Measurements from ENCODE around the gene TCOF1.
"Not testable (repeated sequence)": the region's sequence is repeated elsewhere in the genome, so short reads cannot be mapped to it uniquely, and the experiment has no call there.

TCOF1 gene

GRCh38 chr5:150406103-150406722 is 48.7 kb downstream of the TCOF1 start:
- no peak for DNase-seq (ENCODE audit: low read depth in 2 of 2)

- no peak for DNase-seq (ENCODE audit: low read depth in 2 of 2)
Observed at GRCh38 chr5:150406723-150407095, 49.2 kb downstream of the TCOF1 start.

- no peak for DNase-seq (ENCODE audit: low read depth in 2 of 2)
Observed at GRCh38 chr5:150407096-150407720, 49.7 kb downstream of the TCOF1 start.

GRCh38 chr5:150408231-150408943 is 50.9 kb downstream of the TCOF1 start:
- no peak for DNase-seq (ENCODE audit: low read depth in 2 of 2)

GRCh38 chr5:150409638-150410523 is 52.4 kb downstream of the TCOF1 start:
- DNase-seq (ENCODE audit: low read depth in 2 of 2) = no peak

- no peak for DNase-seq (ENCODE audit: low read depth in 2 of 2)
Observed at GRCh38 chr5:150410524-150411244, 53.2 kb downstream of the TCOF1 start.

- DNase-seq (ENCODE audit: low read depth in 2 of 2) = peak; percentile 20 to 41
Observed at GRCh38 chr5:150411245-150411979, 53.9 kb downstream of the TCOF1 start.

- DNase-seq (ENCODE audit: low read depth in 2 of 2) = peak; percentile 78 to 80
Observed at GRCh38 chr5:150412319-150413175, 55.0 kb downstream of the TCOF1 start, which contains the start of gene CD74. Gene CD74 (minus strand): TSS chr5:150412910. CDS start chr5:150412749, 161 bp downstream.

- no peak for DNase-seq (ENCODE audit: low read depth in 2 of 2)
Observed at GRCh38 chr5:150413176-150413901, 55.8 kb downstream of the TCOF1 start.

- DNase-seq (ENCODE audit: low read depth in 2 of 2) = not testable (repeated sequence)
Observed at GRCh38 chr5:150413902-150414790, 56.6 kb downstream of the TCOF1 start.

GRCh38 chr5:150419630-150420270 is 62.3 kb downstream of the TCOF1 start:
- no peak for DNase-seq (ENCODE audit: low read depth in 2 of 2)

GRCh38 chr5:150422075-150422474 is 64.6 kb downstream of the TCOF1 start:
- DNase-seq (ENCODE audit: low read depth in 2 of 2) = no peak

GRCh38 chr5:150422758-150423157 is 65.3 kb downstream of the TCOF1 start:
- DNase-seq (ENCODE audit: low read depth in 2 of 2) = no peak

GRCh38 chr5:150426165-150426564 is 68.7 kb downstream of the TCOF1 start:
- DNase-seq (ENCODE audit: low read depth in 2 of 2) = not testable (repeated sequence)

- no peak for DNase-seq (ENCODE audit: low read depth in 2 of 2)
Observed at GRCh38 chr5:150428106-150428876, 70.8 kb downstream of the TCOF1 start.

- DNase-seq (ENCODE audit: low read depth in 2 of 2) = no peak
Observed at GRCh38 chr5:150428978-150429377, 71.5 kb downstream of the TCOF1 start.
